ENCODE results near the gene SDE2. TPM values are rescaled to one million over a fixed set of nuclear protein-coding genes. Genes with fewer than 3 reads are reported as not detected.

Gene SDE2
- total and polyA plus RNA-seq, 12 donors, result 4.3 to 32.9 (median 16.9) TPM

- H3K36me3 ChIP-seq (replicated peaks in 1 of 2), result no peaks in the 10 kb centered on the region
- DNase-seq, result peak in 1 of 7 donors; percentile 4
- no peaks in the 10 kb centered on the region for H3K27me3 ChIP-seq
- H3K4me3 ChIP-seq, result no peak overlapping the region
- intact Hi-C loops (cut with DNase I), result no loop called here
- H3K9me3 ChIP-seq (replicated peaks in 1 of 3), result no peaks in the 10 kb centered on the region
- TF ChIP-seq POLR2A (IDR thresholded peaks at IDR 0.05) (no peak), CTCF (IDR thresholded peaks at IDR 0.05) (no peak)
- WGBS, 4 donors, result 73 to 78% (median 74%) methylated on average over 20 of the region's 20 CpGs
- H3K27ac ChIP-seq, result no peak overlapping the region
- no peaks in the 10 kb centered on the region for H3K4me1 ChIP-seq (replicated peaks in 1 of 2)
These were observed 37.3 kb downstream of the SDE2 start for GRCh38 chr1:225961659-225962439.

- intact Hi-C loops (cut with DNase I), result no loop called here
- no peaks in the 10 kb centered on the region for H3K36me3 ChIP-seq (replicated peaks in 1 of 2)
These were observed 41.1 kb downstream of the SDE2 start for GRCh38 chr1:225958041-225958440.

DNA sequence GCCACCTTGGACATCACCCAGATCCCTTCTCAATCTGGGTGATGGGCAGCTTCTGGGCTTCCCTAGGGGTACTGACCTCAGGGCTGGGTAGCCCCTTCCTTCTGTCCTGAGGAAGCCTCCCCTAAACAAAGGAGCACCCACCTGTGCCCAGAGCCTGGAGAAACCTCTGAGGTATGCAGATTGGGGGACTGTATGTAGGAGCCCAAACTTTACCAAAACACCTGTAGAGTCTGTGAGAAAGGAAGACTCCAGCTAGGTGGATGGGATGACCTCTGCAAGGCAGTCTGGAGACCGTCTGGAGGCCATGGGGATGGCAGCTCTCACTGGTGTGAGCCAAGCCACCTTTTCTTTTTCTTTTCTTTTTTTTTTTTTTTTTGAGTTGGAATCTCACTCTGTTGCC is 44.4 kb downstream of the SDE2 start:
- WGBS, 4 donors, result 72 to 88% (median 80%) methylated on average over 1 of the region's 1 CpG
- intact Hi-C loops (cut with DNase I), result no loop called here
- no peaks in the 10 kb centered on the region for H3K4me1 ChIP-seq (replicated peaks in 1 of 2)

More at GRCh38 chr1:225958041-225958440, 41.1 kb downstream of the SDE2 start:
- no peak for TF ChIP-seq CTCF (IDR thresholded peaks at IDR 0.05)
- no peak for TF ChIP-seq POLR2A (IDR thresholded peaks at IDR 0.05)
- H3K4me3 ChIP-seq, result no peak overlapping the region
- WGBS, 4 donors, result 74 to 86% (median 81%) methylated on average over 2 to 3 of the region's 3 CpGs
- H3K27ac ChIP-seq, result no peak overlapping the region
- H3K9me3 ChIP-seq (replicated peaks in 1 of 3), result no peaks in the 10 kb centered on the region
- H3K4me1 ChIP-seq (replicated peaks in 1 of 2), result no peaks in the 10 kb centered on the region
- H3K27me3 ChIP-seq, result no peaks in the 10 kb centered on the region
- DNase-seq, result no peak

DNA sequence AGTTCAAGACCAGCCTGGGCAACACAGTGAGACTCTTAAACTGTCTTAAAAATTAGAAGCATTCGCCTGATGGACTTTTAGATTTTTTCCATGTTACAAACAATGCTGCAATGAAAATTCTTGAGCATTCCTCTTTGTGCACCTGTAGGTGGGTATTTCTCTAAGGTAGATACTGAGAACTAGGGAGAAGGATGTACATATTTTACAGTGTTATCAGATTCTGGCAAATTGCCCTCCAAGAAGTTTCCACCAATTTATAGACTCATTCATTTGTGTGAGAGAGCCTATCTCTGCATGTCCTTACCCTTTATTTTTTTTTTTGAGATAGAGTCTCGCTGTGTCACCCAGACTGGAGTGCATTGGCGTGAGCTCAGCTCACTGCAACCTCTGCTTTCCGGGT is 45.8 kb downstream of the SDE2 start:
- Histone ChIP-seq H3K27ac (no peak overlapping the region), H3K36me3 (replicated peaks in 1 of 2) (no peaks in the 10 kb centered on the region), H3K4me1 (replicated peaks in 1 of 2) (no peaks in the 10 kb centered on the region), H3K27me3 (no peaks in the 10 kb centered on the region), H3K9me3 (replicated peaks in 1 of 3) (no peaks in the 10 kb centered on the region), H3K4me3 (no peak overlapping the region)
- intact Hi-C loops (cut with DNase I), result no loop called here
- DNase-seq, result no peak
- TF ChIP-seq CTCF (IDR thresholded peaks at IDR 0.05), result no peak
- no peak for TF ChIP-seq POLR2A (IDR thresholded peaks at IDR 0.05)
- 91 to 94% (median 91%) methylated on average over 4 of the region's 4 CpGs for WGBS, 4 donors

More for the DNA sequence above, 44.4 kb downstream of the SDE2 start:
- no peak for DNase-seq
- Histone ChIP-seq H3K27me3 (no peaks in the 10 kb centered on the region), H3K9me3 (replicated peaks in 1 of 3) (no peaks in the 10 kb centered on the region), H3K4me3 (no peak overlapping the region), H3K27ac (no peak overlapping the region), H3K36me3 (replicated peaks in 1 of 2) (no peaks in the 10 kb centered on the region)
- no peak for TF ChIP-seq POLR2A (IDR thresholded peaks at IDR 0.05)
- TF ChIP-seq CTCF (IDR thresholded peaks at IDR 0.05), result no peak
